Measurements from ENCODE around the gene S100A7A. TPM values are rescaled to one million over a fixed set of nuclear protein-coding genes. Genes with fewer than 3 reads are reported as not detected.
"Not testable (repeated sequence)": the region's sequence is repeated elsewhere in the genome, so short reads cannot be mapped to it uniquely, and the experiment has no call there.

S100A7A gene
- total RNA-seq, 8 experiments from 2014 or later, result 0.10 to 0.66 (median 0.14) TPM; not detected in 3

DNA sequence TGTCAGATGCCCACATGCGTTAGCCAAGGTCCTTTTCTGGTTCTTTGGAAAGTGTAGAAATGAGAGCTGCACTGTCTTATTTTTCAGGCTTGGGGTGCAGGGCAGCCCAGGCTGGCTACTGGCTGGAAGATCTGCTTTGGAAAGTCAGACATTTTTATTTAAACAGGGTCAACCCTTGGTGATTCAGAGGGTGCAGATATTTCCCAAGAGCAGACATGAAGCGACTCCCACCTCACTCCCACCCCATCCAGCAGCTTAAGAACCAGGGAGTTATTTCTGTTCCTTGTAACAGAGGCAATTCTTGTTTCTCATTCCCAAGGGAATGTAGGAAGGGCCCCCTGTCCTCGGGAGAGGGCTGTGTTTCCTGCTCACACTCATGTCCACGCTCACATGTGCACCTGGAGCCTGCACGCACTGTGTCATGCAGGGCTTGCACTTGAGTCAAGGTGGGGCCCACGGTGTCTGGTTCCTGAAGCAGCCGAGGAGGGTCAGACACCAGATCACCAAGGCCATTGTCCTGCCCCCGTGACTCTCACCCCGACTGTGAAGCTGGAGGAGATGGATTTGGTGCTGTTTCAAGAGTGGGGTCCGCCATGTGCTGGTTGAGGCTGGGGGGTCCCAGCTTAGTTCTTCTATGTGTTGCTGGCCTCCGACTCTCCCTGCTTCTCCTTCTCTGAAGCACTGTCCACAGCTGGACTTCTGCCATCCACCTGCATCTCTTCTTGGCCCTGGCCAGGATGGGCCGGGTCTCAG, 992 bp downstream of the S100A7A start:
- WGBS, 10 experiments, result 0 to 83% (median 41%) methylated on average over 1 to 11 of the region's 12 CpGs
- no peak for ATAC-seq (replicated peaks in 6 of 8)
- in situ Hi-C loops (cut with MboI; ENCODE audit: low pct_unique_long_range_greater_than_20kb in 2 of 9, low sequenced_read_pairs in 9 of 9, unreplicated experiment in 9 of 9), result no loop called here
- no peak overlapping the region for H3K27ac ChIP-seq
- no peak overlapping the region for H3K4me3 ChIP-seq
- no peaks in the 10 kb centered on the region for H3K4me1 ChIP-seq (replicated peaks in 1 of 2)

DNA sequence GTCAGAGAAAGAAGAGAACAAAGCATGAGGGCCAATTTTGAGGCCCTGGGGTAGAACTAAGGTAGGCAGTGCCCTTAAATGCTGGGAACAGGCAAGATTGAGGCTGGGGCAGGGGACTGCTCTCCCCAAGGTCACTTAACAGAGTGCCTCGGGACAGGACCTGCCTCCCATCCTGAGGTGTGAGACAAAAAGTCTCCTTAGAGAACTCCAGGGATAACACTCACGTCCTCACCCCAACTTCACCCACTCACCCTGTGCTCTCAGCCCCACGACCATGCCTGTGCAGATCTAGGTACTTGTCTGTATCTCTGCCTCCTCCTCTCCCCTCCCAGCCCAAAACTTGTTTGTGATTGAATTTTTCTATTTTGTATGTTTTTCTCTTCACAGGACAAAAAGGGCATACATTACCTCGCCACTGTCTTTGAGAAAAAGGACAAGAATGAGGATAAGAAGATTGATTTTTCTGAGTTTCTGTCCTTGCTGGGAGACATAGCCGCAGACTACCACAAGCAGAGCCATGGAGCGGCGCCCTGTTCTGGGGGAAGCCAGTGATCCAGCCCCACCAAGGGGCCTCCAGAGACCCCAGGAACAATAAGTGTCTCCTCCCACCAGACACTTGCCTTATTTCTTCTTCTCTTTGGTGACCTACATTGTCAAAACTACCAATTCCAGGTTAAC, 2.6 kb downstream of the S100A7A start:
- ATAC-seq (replicated peaks in 6 of 8); in situ Hi-C loops (cut with MboI; ENCODE audit: low pct_unique_long_range_greater_than_20kb in 2 of 9, low sequenced_read_pairs in 9 of 9, unreplicated experiment in 9 of 9); H3K4me1 ChIP-seq (replicated peaks in 1 of 2); H3K4me3 ChIP-seq; H3K27ac ChIP-seq: not testable (repeated sequence)
- 6 to 80% (median 40%) methylated on average over 1 to 6 of the region's 7 CpGs; no CpG with 5 or more reads in 2 of the 10 experiments for WGBS, 10 experiments

DNA sequence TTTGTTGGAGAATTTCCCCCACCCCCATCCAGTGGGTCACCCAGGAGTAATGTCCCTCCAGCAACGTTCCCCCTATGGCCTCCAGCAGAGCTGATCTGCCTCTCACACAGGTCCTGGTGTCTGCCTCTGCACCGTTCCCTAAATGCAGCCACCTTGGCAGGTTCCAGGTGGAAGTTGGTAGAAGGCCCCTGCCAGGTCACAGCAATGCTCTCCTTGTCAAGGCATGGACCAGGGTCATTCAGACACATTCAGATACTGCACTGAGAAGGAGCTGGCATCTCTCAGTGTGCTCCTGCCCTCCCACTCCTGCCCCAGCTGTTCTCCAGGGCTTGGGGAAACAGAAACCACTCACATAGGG, 3.1 kb downstream of the S100A7A start:
- WGBS, 10 experiments, result 0 to 57% methylated on average over 1 of the region's 2 CpGs; no CpG with 5 or more reads in 8 of the 10 experiments
- H3K4me1 ChIP-seq (replicated peaks in 1 of 2); H3K27ac ChIP-seq; H3K4me3 ChIP-seq; ATAC-seq (replicated peaks in 6 of 8); in situ Hi-C loops (cut with MboI; ENCODE audit: low pct_unique_long_range_greater_than_20kb in 2 of 9, low sequenced_read_pairs in 9 of 9, unreplicated experiment in 9 of 9): not testable (repeated sequence)

DNA sequence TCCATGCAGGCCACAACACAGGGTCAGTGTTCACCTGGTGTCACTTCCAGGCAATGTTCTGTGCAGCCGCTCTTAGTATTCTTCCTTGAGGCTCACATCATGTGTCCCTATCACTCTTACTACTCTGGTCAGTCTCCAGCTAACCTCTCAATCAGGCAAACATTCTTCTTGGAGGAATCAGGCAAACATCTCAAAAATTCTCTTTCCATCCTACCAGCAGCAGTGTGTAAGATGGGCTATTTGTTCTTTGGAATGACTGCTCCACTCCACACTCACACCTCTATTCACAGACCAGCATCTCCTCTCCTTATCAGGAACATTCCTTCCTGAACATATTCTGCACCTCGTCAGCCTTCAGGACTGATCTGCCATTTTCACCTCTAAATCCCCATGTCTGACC, 4.0 kb downstream of the S100A7A start:
- H3K27ac ChIP-seq, result no peak overlapping the region
- WGBS, 10 experiments, result 0 to 73% (median 54%) methylated on average over 1 to 2 of the region's 2 CpGs; no CpG with 5 or more reads in 3 of the 10 experiments
- H3K4me1 ChIP-seq (replicated peaks in 1 of 2), result no peaks in the 10 kb centered on the region
- no peak overlapping the region for H3K4me3 ChIP-seq
- no peak for ATAC-seq (replicated peaks in 6 of 8)
- in situ Hi-C loops (cut with MboI; ENCODE audit: low pct_unique_long_range_greater_than_20kb in 2 of 9, low sequenced_read_pairs in 9 of 9, unreplicated experiment in 9 of 9), result no loop called here

DNA sequence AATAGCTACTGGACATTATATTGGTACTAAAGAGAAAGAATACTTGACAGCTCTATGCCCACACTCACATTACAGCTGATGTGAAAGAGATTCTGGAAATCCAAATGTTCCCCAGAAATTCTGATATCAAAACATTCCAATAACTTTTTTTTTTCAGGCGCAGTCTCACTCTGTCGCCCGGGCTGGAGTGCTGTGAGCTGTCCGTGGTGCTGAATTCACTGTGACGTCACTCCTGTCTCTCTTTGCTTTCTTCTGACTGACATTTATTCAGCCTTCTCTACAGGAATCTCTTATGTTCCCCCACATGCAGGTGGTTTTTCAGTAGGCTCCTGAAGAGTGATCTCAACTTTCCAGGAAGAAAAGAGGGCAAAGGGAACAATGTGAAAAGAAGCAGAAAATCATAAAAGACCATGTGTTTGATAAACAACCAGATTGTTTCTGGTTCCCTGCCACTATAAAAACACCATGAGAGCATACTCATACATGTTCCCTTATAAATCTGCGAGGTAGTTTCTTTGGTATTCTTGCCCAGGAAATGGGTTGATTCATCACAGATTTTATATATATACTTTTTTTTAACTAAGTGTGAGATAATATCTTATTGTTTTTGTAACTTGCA, 6.2 kb downstream of the S100A7A start:
- WGBS, 10 experiments, result 0 to 15% (median 1%) methylated on average over 1 to 6 of the region's 6 CpGs; no CpG with 5 or more reads in 1 of the 10 experiments
- in situ Hi-C loops (cut with MboI; ENCODE audit: low pct_unique_long_range_greater_than_20kb in 2 of 9, low sequenced_read_pairs in 9 of 9, unreplicated experiment in 9 of 9), result no loop called here
- H3K4me3 ChIP-seq, result no peak overlapping the region
- no peak overlapping the region for H3K27ac ChIP-seq
- ATAC-seq (replicated peaks in 6 of 8), result peak in 6 of 8 experiments; percentile 36 to 78 (median 54)
- no peaks in the 10 kb centered on the region for H3K4me1 ChIP-seq (replicated peaks in 1 of 2)

DNA sequence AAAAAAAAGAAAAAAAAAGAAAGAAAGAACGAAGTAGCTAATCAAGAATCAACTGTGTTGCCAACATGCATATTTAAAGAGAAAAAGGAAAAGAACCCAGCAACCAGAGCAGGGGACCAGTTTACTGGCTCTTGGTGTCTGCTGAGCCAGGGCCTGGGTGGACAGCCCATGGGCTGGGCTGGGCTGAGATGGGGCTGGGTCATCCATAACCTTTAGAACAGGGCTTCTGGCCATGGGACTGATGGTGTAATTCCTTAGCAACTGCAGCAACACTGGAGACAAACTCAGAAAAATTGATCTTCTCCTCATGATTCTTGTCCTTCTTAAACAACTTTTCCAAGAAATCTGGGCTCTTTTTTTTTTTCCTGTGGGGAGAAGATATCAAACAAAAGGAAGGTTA, 10.5 kb downstream of the S100A7A start:
- in situ Hi-C loops (cut with MboI; ENCODE audit: low pct_unique_long_range_greater_than_20kb in 2 of 9, low sequenced_read_pairs in 9 of 9, unreplicated experiment in 9 of 9), result no loop called here
- no peak overlapping the region for H3K27ac ChIP-seq
- H3K4me3 ChIP-seq, result no peak overlapping the region
- peak in 1 of 8 experiments; percentile 73 for ATAC-seq (replicated peaks in 6 of 8)
- no peaks in the 10 kb centered on the region for H3K4me1 ChIP-seq (replicated peaks in 1 of 2)
- WGBS, 10 experiments, result 0 to 38% (median 4%) methylated on average over 1 of the region's 1 CpG; no CpG with 5 or more reads in 2 of the 10 experiments

DNA sequence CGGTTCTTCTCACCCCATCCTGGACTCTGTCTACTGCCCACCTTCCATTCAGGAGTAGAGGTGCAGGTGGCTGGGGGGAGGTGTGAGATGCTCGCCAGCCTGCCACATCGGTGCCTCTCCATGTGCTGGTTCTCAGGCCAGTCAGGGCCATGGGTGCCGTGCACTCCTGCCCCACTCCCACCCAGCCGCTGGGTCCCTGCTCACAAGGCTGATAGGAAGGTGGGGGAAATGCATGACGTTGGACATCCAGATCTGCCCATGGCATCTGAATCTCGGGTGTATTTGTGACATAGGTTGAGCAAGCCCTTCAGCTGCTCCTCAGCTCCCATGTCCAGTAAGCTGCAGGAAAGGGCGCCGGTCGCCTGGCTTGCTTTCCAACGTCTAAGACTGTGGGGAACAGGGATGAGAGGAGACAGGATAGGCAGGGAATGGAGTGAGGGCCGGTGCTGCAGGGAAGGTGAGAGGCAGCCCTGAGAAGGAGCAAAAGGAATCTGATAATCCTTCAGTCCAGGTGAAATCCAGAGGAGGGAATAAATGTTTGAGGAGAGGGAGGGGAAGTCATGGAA, 11.8 kb downstream of the S100A7A start:
- no peaks in the 10 kb centered on the region for H3K4me1 ChIP-seq (replicated peaks in 1 of 2)
- no peak for ATAC-seq (replicated peaks in 6 of 8)
- in situ Hi-C loops (cut with MboI; ENCODE audit: low pct_unique_long_range_greater_than_20kb in 2 of 9, low sequenced_read_pairs in 9 of 9, unreplicated experiment in 9 of 9), result no loop called here
- H3K27ac ChIP-seq, result no peak overlapping the region
- no peak overlapping the region for H3K4me3 ChIP-seq
- 0 to 100% (median 60%) methylated on average over 1 to 12 of the region's 12 CpGs; no CpG with 5 or more reads in 3 of the 10 experiments for WGBS, 10 experiments

DNA sequence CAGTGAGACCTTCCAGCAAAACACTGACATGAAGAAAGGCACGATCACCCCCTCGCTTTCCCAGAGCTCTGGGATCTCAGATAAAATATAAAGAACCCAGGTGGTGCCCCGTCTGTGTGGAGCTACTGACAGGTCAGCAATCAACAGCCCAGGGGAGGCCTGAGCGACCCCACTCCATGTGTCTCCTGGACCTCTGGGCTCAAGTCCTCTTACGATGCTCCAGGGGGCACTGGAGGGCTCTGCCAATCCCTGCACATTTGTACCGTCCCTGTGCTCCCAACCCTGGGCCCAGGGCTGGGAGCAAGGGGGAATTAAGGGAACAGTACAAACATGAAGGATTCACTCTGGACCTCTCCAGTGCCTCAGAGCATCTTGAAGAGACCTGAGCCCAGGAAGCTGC, 12.5 kb downstream of the S100A7A start:
- Histone ChIP-seq H3K27ac (no peak overlapping the region), H3K4me1 (replicated peaks in 1 of 2) (no peaks in the 10 kb centered on the region), H3K4me3 (no peak overlapping the region)
- WGBS, 10 experiments, result 20 to 58% (median 33%) methylated on average over 1 to 4 of the region's 6 CpGs; no CpG with 5 or more reads in 3 of the 10 experiments
- no peak for ATAC-seq (replicated peaks in 6 of 8)
- in situ Hi-C loops (cut with MboI; ENCODE audit: low pct_unique_long_range_greater_than_20kb in 2 of 9, low sequenced_read_pairs in 9 of 9, unreplicated experiment in 9 of 9), result no loop called here

DNA sequence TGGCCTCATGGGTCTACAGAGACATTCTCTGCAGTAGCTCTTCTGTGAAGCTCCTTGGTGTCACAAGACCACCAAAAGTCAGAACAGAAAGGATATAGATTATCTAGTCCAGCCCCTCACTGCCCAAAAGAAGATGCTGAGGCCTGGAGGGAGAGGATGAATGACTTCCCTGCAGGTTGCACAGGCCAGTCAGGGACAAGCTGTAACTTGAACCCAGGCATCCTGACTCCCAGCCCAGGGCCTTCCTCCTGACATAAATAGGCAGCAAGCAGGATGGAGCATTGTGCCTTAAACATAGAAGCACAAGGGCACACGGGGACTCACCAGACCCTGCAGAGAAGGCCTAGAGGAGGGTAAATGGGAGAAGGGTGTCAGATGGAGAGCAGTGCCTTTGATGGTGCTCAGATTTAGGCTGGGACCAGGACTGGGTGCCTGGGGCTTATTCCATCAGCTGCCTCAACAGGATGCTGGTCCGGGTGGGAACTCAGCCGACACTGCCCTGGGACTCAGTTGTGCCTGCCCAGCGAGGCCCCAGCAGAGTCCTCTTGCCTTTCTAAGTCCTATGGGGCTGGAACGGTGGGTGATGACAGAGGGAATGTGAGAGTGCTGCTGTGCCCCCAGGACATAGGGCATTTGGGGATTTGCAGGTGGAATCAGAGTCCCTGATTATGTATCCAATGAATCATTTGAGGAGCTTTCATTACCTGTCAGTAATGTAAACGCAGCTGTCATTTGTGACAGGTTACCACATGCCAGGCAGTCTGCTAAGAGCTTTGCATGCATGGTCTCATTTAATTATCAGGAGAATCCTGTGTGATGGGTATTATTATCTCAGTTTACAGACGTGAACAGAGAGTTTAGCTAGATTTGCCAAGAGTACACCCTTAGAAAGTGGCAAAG, 13.2 kb downstream of the S100A7A start:
- no peaks in the 10 kb centered on the region for H3K4me1 ChIP-seq (replicated peaks in 1 of 2)
- ATAC-seq (replicated peaks in 6 of 8), result no peak
- 0 to 63% (median 54%) methylated on average over 1 to 7 of the region's 7 CpGs; no CpG with 5 or more reads in 4 of the 10 experiments for WGBS, 10 experiments
- H3K4me3 ChIP-seq, result no peak overlapping the region
- in situ Hi-C loops (cut with MboI; ENCODE audit: low pct_unique_long_range_greater_than_20kb in 2 of 9, low sequenced_read_pairs in 9 of 9, unreplicated experiment in 9 of 9), result no loop called here
- H3K27ac ChIP-seq, result no peak overlapping the region

DNA sequence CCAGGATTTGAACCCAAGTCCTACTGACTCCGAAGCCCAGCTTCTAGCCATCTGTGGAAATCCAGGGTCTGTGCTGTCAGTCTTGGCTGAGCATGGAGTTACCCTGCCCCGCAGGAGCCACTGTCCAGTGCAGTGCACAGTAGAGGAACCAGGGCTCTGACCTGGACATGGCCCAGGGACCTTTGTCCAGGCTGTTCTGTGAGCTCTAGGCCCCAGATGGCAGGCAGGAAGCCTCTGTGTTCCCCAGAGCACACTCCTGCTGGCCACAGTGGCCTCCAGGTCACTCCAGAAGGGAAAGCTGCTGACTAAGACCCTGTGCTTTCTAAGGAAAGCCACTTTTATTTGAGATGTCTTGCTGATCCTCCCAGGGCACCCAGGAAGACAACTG, 13.8 kb downstream of the S100A7A start:
- 54 to 83% (median 70%) methylated on average over 1 to 2 of the region's 2 CpGs; no CpG with 5 or more reads in 5 of the 10 experiments for WGBS, 10 experiments
- Histone ChIP-seq H3K4me1 (replicated peaks in 1 of 2) (no peaks in the 10 kb centered on the region), H3K27ac (no peak overlapping the region), H3K4me3 (no peak overlapping the region)
- in situ Hi-C loops (cut with MboI; ENCODE audit: low pct_unique_long_range_greater_than_20kb in 2 of 9, low sequenced_read_pairs in 9 of 9, unreplicated experiment in 9 of 9), result no loop called here
- ATAC-seq (replicated peaks in 6 of 8), result no peak

DNA sequence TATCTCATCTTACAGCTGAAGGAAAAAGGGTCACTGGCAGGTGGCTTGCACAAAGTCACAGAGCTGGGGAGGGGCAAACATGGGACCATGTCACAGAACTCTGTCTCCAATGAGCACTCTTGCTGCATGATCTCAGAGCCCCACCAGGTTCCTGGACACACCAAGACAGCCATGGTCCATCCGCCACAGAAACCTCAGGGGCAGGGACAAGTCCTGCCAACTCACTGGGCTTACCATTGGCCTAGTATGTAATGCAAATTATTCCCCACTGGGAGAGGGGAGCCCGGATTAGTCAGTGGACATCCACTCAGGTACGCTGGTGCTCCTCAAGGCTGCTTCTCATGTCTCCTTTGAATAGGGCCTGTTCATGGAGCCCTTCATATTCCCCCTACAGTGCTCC, 14.2 kb downstream of the S100A7A start:
- no peak overlapping the region for H3K4me3 ChIP-seq
- no peak overlapping the region for H3K27ac ChIP-seq
- H3K4me1 ChIP-seq (replicated peaks in 1 of 2), result no peaks in the 10 kb centered on the region
- in situ Hi-C loops (cut with MboI; ENCODE audit: low pct_unique_long_range_greater_than_20kb in 2 of 9, low sequenced_read_pairs in 9 of 9, unreplicated experiment in 9 of 9), result no loop called here
- no peak for ATAC-seq (replicated peaks in 6 of 8)
- WGBS, 10 experiments, result 28 to 80% (median 50%) methylated on average over 1 to 3 of the region's 3 CpGs; no CpG with 5 or more reads in 3 of the 10 experiments

DNA sequence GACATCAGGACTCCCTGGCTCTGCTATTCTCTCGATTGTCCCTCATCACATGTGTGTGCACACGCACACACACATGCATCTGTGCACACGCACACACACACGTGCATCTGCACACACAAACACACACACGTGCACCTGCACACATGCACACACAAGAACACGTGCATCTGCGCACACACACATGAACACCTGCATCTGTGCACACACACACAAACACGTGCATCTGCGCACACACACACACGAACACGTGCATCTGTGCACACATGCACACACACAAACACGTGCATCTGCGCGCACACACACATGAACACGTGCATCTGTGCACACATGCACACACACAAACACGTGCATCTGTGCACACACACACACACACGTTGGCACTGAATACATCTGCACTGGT, 14.7 kb downstream of the S100A7A start:
- no peak for ATAC-seq (replicated peaks in 6 of 8)
- Histone ChIP-seq H3K4me3 (no peak overlapping the region), H3K4me1 (replicated peaks in 1 of 2) (no peaks in the 10 kb centered on the region), H3K27ac (no peak overlapping the region)
- in situ Hi-C loops (cut with MboI; ENCODE audit: low pct_unique_long_range_greater_than_20kb in 2 of 9, low sequenced_read_pairs in 9 of 9, unreplicated experiment in 9 of 9), result no loop called here
- 0 to 80% (median 62%) methylated on average over 1 to 16 of the region's 17 CpGs; no CpG with 5 or more reads in 3 of the 10 experiments for WGBS, 10 experiments

Measured in motor neuron (in vitro differentiated cells).